ENCODE measurements around the gene RABL6.

DNA sequence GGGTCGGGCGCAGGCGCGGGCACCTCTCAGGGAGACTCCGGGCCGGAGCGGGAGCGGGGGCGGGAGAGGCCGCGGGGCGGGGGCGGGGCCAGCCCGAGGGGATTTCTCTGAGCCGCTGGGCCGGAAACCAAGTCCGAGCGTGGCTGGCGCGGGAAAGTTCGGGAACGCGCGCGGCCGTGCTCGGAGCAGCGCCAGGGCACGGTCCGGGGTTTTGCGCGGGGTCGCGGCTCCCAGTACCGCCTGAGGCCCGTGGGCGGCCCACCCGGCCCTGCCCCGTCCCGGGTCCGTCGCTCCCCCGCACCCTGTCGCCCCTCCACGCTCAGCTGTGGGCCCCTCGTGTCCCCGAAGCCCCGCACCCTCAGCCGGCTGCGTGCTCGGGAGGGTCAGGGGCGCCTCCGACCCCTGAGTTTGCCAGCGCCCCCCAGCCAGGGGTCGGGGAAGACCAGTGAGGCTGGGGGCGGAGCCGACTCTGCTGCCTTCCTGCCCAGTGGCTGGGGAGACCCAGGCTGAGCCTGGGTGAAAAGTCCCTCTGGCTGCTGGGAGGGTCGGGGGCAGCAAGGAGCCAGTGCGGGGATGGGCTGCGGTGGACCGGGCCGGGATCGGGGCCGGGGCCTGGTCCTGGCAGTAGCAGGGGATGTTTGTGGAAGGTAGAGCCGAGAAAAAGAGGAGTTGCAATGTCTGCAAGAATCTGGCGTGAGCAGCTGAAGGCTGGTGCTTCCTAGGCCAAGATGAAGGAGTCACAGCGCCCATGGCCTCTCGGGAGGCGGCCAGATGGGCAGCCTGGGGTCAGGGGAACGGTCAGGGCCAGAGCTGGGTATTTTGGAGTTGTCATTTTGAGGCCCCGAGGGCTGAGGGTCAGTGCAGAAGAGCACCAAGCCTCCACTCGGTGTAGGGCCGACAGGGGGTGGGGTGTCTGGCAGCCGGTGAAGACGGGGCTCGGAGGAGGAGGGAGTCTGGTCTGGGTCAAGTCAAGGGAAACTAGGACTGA lies 79.2 kb downstream of the RABL6 start:
- TF ChIP-seq POLR2A (IDR thresholded peaks at IDR 0.05; ENCODE audit: low read depth, low read length) (no peak), SMC3 (IDR thresholded peaks at IDR 0.05; ENCODE audit: low read depth, low read length) (no peak), MAZ (IDR thresholded peaks at IDR 0.05; ENCODE audit: borderline replicate concordance, low read depth, low read length) (no peak), RCOR1 (IDR thresholded peaks at IDR 0.05; ENCODE audit: insufficient replicate concordance, low read length) (no peak), MAFK (IDR thresholded peaks at IDR 0.05; ENCODE audit: low read depth, low read length) (no peak)
- TF ChIP-seq, protein P1, sequence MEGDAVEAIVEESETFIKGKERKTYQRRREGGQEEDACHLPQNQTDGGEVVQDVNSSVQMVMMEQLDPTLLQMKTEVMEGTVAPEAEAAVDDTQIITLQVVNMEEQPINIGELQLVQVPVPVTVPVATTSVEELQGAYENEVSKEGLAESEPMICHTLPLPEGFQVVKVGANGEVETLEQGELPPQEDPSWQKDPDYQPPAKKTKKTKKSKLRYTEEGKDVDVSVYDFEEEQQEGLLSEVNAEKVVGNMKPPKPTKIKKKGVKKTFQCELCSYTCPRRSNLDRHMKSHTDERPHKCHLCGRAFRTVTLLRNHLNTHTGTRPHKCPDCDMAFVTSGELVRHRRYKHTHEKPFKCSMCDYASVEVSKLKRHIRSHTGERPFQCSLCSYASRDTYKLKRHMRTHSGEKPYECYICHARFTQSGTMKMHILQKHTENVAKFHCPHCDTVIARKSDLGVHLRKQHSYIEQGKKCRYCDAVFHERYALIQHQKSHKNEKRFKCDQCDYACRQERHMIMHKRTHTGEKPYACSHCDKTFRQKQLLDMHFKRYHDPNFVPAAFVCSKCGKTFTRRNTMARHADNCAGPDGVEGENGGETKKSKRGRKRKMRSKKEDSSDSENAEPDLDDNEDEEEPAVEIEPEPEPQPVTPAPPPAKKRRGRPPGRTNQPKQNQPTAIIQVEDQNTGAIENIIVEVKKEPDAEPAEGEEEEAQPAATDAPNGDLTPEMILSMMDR (conservative IDR thresholded peaks at IDR 0.05; ENCODE audit: low read depth, low read length), result no peak
- TF ChIP-seq, protein P2, sequence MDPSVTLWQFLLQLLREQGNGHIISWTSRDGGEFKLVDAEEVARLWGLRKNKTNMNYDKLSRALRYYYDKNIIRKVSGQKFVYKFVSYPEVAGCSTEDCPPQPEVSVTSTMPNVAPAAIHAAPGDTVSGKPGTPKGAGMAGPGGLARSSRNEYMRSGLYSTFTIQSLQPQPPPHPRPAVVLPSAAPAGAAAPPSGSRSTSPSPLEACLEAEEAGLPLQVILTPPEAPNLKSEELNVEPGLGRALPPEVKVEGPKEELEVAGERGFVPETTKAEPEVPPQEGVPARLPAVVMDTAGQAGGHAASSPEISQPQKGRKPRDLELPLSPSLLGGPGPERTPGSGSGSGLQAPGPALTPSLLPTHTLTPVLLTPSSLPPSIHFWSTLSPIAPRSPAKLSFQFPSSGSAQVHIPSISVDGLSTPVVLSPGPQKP (IDR thresholded peaks at IDR 0.05; ENCODE audit: borderline replicate concordance, low read depth, low read length), result no peak

All from IMR-90 (cell line).